Smooth muscle cell (in vitro differentiated cells): ENCODE results near the gene SNX25. TPM values are rescaled to one million over a fixed set of nuclear protein-coding genes. Genes with fewer than 3 reads are reported as not detected.

Source experiments
- DNase-seq: peaks from one replicate; lab custom pipeline; 2025; ENCODE audit not compliant: unreplicated experiment; lab: John Stamatoyannopoulos, UW
- H2AFZ ChIP-seq: fragments of 200-600 bp; sonication (generic); 2 replicates; pipeline ENCODE4 v1.6.0; 2016; ENCODE audit warnings: antibody characterized with exemption, low read depth, mild to moderate bottlenecking
- H3F3A ChIP-seq: fragments of 200-600 bp; sonication (generic); 2 replicates; pipeline ENCODE4 v1.6.0; 2017; ENCODE audit warnings: antibody characterized with exemption, low read depth
- H3K27ac ChIP-seq: fragments of 200-600 bp; sonication (generic); 2 replicates; pipeline ENCODE4 v1.5.1; 2016; ENCODE audit warnings: low read depth, mild to moderate bottlenecking
- H3K27me3 ChIP-seq: fragments of 200-600 bp; sonication (generic); 2 replicates; pipeline ENCODE4 v1.6.1; 2016; ENCODE audit warnings: low read depth, mild to moderate bottlenecking
- H3K36me3 ChIP-seq: fragments of 200-600 bp; sonication (generic); 2 replicates; pipeline ENCODE4 v1.5.1; 2016; ENCODE audit warnings: low read depth
- H3K4me1 ChIP-seq: fragments of 200-600 bp; sonication (generic); 2 replicates; pipeline ENCODE4 v1.5.1; 2016; ENCODE audit warnings: low read depth
- H3K4me2 ChIP-seq: fragments of 200-600 bp; sonication (generic); 2 replicates; pipeline ENCODE4 v1.6.0; 2016; ENCODE audit warnings: mild to moderate bottlenecking
- H3K4me3 ChIP-seq: fragments of 200-600 bp; sonication (generic); 2 replicates; pipeline ENCODE4 v1.5.1; 2016; ENCODE audit warnings: mild to moderate bottlenecking
- H3K79me2 ChIP-seq: fragments of 200-600 bp; sonication (generic); 2 replicates; pipeline ENCODE4 v1.6.0; 2016; ENCODE audit warnings: low read depth, mild to moderate bottlenecking
- H3K9ac ChIP-seq: fragments of 200-600 bp; sonication (generic); 2 replicates; pipeline ENCODE4 v1.6.0; 2016; ENCODE audit warnings: low read depth
- H3K9me3 ChIP-seq: fragments of 200-600 bp; sonication (generic); replicated peaks from 2 replicates; pipeline ENCODE4 v1.5.1; 2016; ENCODE audit warnings: low read depth
- H4K20me1 ChIP-seq: fragments of 200-600 bp; sonication (generic); 2 replicates; pipeline ENCODE4 v1.6.0; 2016; ENCODE audit warnings: low read depth
- CTCF ChIP-seq: fragments of 200-600 bp; sonication (generic); IDR thresholded peaks from 2 replicates; pipeline ENCODE4 v1.5.1; 2017; ENCODE audit warnings: borderline replicate concordance, mild to moderate bottlenecking, antibody characterized with exemption; ENCODE audit not compliant: insufficient read depth, poor library complexity, severe bottlenecking
- WGBS: methylation state at CpG from one replicate; pipeline ENCODE4 v1.1.7; 2016; ENCODE audit warnings: low lambda C conversion rate; 5-methylcytosine and 5-hydroxymethylcytosine counted together
- polyA plus RNA-seq: library from polyadenylated mRNA; unstranded; fragments of >200 nt; fragmentation: Nextera tagmentation; extraction: Ambion mirVana; gene quantifications from 2 replicates; pipeline ENCODE4 v1.2.1, GENCODE V29; 2016
- total RNA-seq: library from RNA; depleted of rRNA; stranded (reverse); fragments of >200 nt; gene quantifications from 2 replicates; pipeline ENCODE4 v1.2.3, GENCODE V29; 2014

SNX25 gene
- total and polyA plus RNA-seq, 2 experiments from 2014 or later, result 12.3 to 23.6 TPM

- no peaks in the 10 kb centered on the region for H3K79me2 ChIP-seq
- H3K4me3 ChIP-seq, result peak overlapping the region; percentile 70
- peaks cover 14% of the 10 kb centered on the region for H3F3A ChIP-seq
- peak overlapping the region; percentile 71 for H3K9ac ChIP-seq
- peak overlapping the region; percentile 94 for H3K27ac ChIP-seq
- peaks cover 16% of the 10 kb centered on the region for H3K36me3 ChIP-seq
- H3K4me1 ChIP-seq, result peaks cover 25% of the 10 kb centered on the region
- no peaks in the 10 kb centered on the region for H4K20me1 ChIP-seq
- peak; percentile 93 for DNase-seq
- WGBS, result 1% methylated on average over 94 of the region's 98 CpGs
- no peaks in the 10 kb centered on the region for H3K27me3 ChIP-seq
- H3K4me2 ChIP-seq, result peak overlapping the region; percentile 95
- H3K9me3 ChIP-seq, result no peaks in the 10 kb centered on the region
- no peak for TF ChIP-seq CTCF
- peak overlapping the region; percentile 63 for H2AFZ ChIP-seq
These were observed 186.7 kb downstream of the SNX25 start for GRCh38 chr4:185395956-185396723.

- Histone ChIP-seq H3K36me3 (peaks cover 16% of the 10 kb centered on the region), H3K27ac (peak within 1 kb of the TSS; percentile 94), H4K20me1 (no peaks in the 10 kb centered on the region), H3K9ac (peak within 1 kb of the TSS; percentile 71), H3K27me3 (no peaks in the 10 kb centered on the region), H3K4me3 (peak within 1 kb of the TSS; percentile 70), H3F3A (peaks cover 14% of the 10 kb centered on the region), H2AFZ (peak within 1 kb of the TSS; percentile 63), H3K79me2 (no peaks in the 10 kb centered on the region), H3K9me3 (no peaks in the 10 kb centered on the region), H3K4me1 (peaks cover 25% of the 10 kb centered on the region), H3K4me2 (peak within 1 kb of the TSS; percentile 95)
- no peak for TF ChIP-seq CTCF
- no peak for DNase-seq
- WGBS, result 3% methylated on average over 37 of the region's 38 CpGs
These were observed 187.5 kb downstream of the SNX25 start, which contains the start of gene ANKRD37 for GRCh38 chr4:185396724-185397385. TSS of gene ANKRD37 (plus strand) at chr4:185396841. CDS start at chr4:185396924, 83 bp downstream.

- no peak for DNase-seq
- H3K9ac ChIP-seq, result no peak overlapping the region
- 96% methylated on average over 2 of the region's 2 CpGs for WGBS
- peaks cover 14% of the 10 kb centered on the region for H3F3A ChIP-seq
- H4K20me1 ChIP-seq, result no peaks in the 10 kb centered on the region
- H3K36me3 ChIP-seq, result peaks cover 19% of the 10 kb centered on the region
- no peaks in the 10 kb centered on the region for H3K27me3 ChIP-seq
- peak overlapping the region; percentile 95 for H3K4me2 ChIP-seq
- H3K27ac ChIP-seq, result no peak overlapping the region
- peaks cover 25% of the 10 kb centered on the region for H3K4me1 ChIP-seq
- H2AFZ ChIP-seq, result no peak overlapping the region
- H3K4me3 ChIP-seq, result peak overlapping the region; percentile 11
- H3K9me3 ChIP-seq, result no peaks in the 10 kb centered on the region
- no peaks in the 10 kb centered on the region for H3K79me2 ChIP-seq
- TF ChIP-seq CTCF, result no peak
These were observed 189.2 kb downstream of the SNX25 start for GRCh38 chr4:185398618-185399017.
